GM19468 (cell line): ENCODE results near the gene PIP4K2C.

ENCODE experiments used
- ATAC-seq: cut with Tn5 transposase; IDR thresholded peaks from one replicate; pipeline ENCODE4 v1.9.1; 2021; ENCODE audit warnings: mild to moderate bottlenecking, moderate library complexity, moderate number of reproducible peaks; ENCODE audit not compliant: unreplicated experiment; ENCODE audit errors: extremely low read depth

The PIP4K2C gene

DNA sequence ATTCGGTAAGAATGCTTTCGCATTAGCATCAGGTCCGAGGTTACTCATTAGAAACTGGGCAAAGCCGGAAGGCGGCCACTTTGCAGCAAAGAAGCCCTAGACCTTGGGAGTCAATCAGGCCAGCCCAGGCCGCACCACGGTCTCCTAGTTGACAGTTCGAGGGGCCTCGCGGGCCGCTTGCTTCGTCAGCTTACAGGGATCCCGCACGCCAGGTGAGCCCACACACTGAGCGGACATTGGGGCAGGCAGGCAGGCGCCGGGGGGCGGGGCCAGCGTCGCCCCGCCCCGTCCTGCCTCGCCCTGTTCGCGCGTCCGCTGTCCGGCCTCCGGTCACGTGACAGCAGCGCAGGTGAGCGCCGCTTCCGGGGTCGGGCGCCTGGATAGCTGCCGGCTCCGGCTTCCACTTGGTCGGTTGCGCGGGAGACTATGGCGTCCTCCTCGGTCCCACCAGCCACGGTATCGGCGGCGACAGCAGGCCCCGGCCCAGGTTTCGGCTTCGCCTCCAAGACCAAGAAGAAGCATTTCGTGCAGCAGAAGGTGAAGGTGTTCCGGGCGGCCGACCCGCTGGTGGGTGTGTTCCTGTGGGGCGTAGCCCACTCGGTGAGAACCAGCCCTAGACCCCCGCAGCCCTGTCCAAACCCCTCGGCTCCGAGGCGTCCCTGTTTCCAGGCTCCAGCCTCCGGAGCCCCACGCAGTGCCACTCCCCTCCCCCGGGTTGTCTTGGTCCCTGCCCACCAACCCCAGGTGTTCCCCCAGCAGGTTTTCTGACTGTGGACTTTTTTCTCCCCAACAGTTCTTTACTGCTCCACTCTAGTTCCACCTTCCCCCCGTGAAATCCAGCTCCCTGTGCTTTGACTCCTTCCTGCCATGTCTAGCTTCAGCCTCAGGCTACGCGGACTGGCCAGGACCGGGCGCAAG, at the start of gene PIP4K2C:
TSS of gene PIP4K2C (plus strand) at position 329 of the 918 bp plus-strand sequence. CDS start at position 427, 98 bp downstream.
- ATAC-seq, result peak; percentile 58

- ATAC-seq, result no peak
These were observed 49.3 kb upstream of the PIP4K2C start for GRCh38 chr12:57541717-57542116.

GRCh38 chr12:57543581-57543980, 47.4 kb upstream of the PIP4K2C start:
- no peak for ATAC-seq

GRCh38 chr12:57545809-57546437, 45.1 kb upstream of the PIP4K2C start:
- no peak for ATAC-seq

DNA sequence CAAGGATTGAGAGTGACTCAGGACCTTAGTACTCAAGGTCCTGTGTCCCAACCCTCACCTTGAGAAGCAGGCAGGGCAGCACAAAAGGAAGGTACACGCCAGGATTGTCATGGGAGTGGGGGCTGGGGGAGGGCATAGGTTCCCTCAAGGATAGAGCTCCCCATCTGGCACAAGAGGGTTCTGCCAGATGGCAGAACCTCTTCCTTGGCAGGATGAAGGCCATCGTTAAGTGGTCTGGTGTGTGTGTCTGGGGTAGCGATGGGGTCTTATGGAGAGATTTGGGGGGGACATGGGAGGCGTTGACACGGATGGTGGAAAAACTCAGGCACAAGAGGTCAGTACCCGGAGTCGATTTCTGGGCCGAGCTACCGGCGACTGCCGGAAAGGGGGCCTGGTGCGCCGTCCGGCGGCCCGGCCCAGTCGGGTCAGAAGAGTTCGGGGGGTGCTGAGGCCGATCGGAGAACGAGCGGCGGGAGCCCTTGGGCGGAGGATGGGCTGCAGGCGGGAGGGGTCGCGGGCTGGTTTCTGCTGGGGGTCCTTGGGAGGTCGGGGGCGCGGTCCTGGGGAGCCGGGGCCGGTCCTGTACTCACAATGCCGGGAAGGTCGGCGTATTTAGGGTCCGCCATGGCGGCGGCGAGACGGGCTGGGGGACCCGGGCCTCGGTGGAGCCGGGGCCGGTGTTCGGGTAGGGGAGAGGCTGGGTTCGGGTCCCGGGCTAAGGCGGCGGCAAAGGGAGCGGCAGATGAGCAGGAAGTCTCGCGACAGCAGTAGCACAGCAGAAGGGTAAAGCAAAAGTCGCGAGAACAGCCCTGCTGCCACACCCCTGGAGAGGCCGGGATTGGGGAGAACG, 44.3 kb upstream of the PIP4K2C start, which contains the start of gene DCTN2:
TSS of gene DCTN2 (minus strand) at position 755 of the 850 bp plus-strand sequence. CDS start at position 626, 129 bp downstream.
- ATAC-seq, result peak; percentile 96

- no peak for ATAC-seq
These were observed 43.5 kb upstream of the PIP4K2C start for GRCh38 chr12:57547288-57548012.

- ATAC-seq, result no peak
These were observed 43.0 kb upstream of the PIP4K2C start for GRCh38 chr12:57548013-57548315.

DNA sequence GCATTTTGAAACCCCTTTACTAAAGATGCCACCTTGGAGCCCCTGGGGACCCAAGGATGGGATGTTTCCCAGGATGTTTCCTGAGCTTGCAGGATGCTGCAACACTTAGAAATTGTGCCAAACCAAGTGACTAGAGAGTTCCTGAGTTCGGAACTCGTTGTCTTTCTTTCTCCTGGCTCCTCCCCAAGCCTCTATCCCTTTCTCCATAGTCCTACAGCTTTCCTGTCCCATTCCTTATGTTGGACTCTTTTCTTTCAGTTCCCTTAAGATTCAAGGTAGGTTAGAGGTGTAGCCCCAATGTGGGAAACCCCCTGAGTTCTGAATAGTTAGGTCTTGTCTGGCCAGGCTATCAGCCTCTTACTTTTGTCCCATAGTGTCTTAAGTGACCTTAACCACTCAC, 42.5 kb upstream of the PIP4K2C start:
- ATAC-seq, result no peak

GRCh38 chr12:57549203-57549908, 41.6 kb upstream of the PIP4K2C start:
- no peak for ATAC-seq

GRCh38 chr12:57549909-57550640, 40.9 kb upstream of the PIP4K2C start, which contains the start of gene KIF5A:
TSS of gene KIF5A (plus strand) at chr12:57550044. CDS start at chr12:57550272, 228 bp downstream.
- ATAC-seq, result no peak

DNA sequence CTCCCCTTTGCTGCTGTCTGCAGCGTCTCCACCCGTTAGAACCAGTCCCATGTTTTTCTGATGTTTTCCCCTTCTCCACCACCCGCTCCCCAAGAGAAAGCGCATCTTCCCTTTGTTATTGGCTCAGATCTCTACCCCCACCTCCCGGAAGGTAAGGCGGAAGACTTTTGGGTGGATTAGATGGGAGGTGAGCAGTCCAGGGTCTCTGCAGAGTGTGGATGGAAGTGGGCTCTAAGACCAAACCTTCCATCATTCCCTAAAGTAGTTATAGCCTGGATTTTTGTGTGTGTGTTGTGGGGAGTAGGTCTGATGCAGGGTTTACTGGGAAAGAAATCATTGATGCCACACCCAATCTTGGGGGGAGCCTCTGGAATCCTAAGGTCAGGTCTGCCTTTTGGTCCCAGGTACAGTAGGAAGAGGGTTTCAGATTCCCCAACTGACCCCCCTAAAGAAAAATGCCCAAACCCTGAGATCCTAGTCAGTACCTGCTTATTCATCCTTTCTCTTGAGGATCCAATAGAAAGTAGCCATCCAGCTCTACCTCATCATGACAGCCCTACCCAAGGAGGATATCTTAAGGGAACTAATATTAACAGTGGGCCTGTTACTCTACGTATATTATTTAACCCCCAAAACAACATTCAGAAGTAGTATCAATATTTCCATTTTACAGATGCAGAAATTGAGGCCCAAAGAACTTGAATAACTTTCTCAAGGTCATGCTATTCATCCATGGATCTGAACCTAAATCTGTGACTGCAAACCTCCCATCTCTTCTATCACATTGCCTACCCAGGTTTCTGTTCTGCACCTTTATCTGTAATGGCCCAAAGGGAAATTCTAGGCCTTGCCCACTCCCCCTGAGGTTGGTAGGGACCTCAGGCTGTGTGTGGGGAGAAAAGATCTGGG, 40.1 kb upstream of the PIP4K2C start:
- ATAC-seq, result no peak

DNA sequence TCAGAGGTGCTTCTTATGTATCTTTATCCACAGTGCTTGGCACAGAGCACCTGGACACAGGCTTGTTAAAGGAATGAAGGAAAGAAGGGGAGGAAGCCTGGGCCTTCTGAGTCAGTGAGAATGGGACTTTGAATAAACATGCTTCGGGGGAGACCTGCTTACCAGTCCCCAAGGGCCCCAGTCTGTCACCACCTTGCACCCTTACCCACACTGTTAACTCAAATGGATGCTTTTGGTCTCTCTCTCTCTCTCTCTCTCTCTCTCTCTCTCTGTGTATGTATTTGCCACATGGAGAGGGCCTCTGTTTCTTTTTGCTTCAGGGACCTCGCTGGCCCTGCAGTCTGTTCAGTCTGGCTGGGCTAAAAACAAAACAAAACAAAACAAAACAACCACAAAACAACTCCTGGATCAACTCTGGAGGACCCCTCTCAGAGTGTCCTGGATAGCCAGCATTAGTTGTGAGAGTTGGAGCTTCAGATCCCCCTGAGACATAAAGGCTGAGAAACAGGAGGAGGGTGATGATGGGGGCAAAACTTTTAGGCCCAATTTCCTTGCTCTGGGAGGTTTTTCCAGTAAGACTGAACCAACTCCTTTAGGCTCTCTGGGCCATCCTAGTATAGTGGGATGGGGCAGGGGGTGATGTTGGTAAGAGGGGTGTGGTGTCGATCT, 39.2 kb upstream of the PIP4K2C start:
- no peak for ATAC-seq

GRCh38 chr12:57552306-57552651, 38.7 kb upstream of the PIP4K2C start:
- ATAC-seq, result no peak

DNA sequence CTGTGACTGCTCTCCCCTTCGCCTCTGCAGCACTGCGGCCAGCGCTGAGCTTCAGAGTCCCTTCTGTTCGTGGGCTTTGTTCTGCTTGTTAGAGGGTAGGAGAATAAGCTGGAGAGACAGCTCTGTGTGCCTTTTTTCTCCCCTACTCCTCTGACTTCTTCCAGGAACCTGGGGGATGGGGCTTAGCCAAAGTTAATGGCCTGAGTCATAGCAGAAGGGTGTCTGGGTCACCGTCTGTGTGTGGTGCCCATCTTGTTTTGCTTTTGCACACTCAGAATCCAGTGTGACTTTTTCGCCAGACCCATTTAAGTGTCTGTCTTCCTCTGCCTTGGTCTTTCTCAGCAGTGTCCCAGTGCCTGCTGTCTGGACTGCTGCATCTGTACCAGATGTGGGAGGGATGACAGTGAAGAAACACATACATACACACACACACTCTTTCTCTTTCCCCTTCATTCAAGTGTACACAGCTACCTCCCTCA, 38.1 kb upstream of the PIP4K2C start:
- no peak for ATAC-seq

GRCh38 chr12:57553343-57554202, 37.4 kb upstream of the PIP4K2C start:
- no peak for ATAC-seq

DNA sequence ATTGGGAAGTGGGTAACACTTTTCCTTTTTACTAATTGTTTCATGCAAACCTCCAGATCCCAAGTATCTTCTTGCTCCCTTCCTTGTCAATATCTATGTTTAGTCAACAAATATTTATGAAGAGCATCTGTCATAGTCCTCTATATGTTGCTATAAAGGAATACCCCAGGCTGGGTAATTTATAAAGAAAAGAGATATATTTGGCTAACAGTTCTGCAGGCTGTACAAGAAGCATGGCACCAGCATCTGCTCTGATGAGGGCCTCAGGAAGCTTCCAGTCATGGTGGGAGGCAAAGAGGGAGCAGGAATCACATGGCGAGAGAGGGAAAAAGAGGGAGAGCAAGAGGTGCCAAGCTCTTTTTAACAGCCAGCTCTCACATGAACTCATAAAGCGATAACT, 36.5 kb upstream of the PIP4K2C start:
- ATAC-seq, result no peak
